Hippocampal formation (tissue), 2 donors: Measurements from ENCODE around the gene MAPK13.
A peak's percentile ranks its signal among the peaks of the same experiment; 100 is the strongest.
"Not testable (repeated sequence)": the region's sequence is repeated elsewhere in the genome, so short reads cannot be mapped to it uniquely, and the experiment has no call there.

Experiments
- DNase-seq, 2 donors: peaks; one replicate each; lab custom pipeline; 2025; lab: John Stamatoyannopoulos, UW

The MAPK13 gene

DNA sequence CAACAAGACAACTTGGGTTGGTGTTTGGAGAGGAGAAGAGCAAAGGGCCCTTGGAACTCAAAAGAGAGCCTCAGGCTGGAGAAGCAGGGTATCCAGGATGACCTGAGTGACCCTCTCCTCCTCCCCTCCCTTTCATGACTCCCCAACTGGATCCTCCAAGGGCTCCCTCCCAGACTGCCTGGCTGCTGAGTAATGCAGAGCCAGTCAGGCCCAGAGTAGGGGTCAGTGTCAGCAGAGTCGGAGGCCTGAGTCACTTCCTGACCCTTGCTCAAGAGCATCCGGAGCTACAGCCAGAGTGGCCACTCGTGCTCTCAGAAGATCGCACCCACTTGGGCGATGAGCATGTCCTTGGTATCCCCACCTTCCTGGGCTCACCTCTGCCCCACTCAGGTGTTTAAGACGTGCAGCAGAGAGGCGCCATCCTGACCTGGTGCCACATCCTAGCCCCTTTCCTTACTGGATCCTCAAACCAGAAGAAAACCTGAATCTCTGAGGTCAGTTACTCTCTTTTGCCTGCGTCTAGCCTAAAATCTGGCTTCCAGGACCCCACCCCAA, 2.8 kb upstream of the MAPK13 start:
- no peak for DNase-seq

DNA sequence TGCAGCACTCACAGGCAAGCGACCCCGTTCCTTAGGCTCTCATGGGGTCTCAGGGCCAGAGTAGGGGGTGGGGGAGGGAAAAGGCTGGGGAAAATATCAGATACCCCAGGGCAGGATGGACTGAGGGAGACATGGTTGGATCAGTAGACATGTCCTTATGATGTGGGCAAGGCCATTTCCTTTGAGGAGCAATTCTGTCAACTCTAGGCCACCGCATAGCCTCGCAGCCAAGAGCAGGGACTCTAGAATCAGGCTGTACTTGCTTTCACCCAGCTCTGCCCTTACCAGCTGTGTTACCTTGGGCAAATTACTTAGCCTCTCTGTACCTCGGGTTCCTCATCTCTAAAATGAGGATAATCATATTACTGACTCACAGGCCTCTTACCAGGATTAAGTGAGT, 2.2 kb upstream of the MAPK13 start:
- no peak for DNase-seq

DNA sequence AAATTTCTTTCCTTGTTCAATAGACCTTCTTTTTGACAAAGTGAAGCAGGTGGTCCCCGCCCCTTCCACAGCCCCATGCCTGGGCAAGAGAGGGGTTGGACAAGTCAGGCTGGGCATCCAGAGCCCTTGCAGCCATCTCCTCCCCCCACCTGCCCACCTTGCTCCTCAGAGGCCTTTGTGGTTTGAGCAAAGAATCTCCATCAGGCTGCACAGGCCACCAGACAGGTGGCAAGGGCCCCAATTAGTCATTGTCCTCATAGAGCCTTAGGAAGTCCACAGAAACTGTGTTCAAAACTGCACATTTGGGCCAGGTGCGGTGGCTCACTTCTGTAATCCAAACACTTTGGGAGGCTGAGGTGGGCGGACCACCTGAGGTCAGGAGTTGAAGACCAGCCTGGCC, 1.5 kb upstream of the MAPK13 start:
- DNase-seq, result no peak

DNA sequence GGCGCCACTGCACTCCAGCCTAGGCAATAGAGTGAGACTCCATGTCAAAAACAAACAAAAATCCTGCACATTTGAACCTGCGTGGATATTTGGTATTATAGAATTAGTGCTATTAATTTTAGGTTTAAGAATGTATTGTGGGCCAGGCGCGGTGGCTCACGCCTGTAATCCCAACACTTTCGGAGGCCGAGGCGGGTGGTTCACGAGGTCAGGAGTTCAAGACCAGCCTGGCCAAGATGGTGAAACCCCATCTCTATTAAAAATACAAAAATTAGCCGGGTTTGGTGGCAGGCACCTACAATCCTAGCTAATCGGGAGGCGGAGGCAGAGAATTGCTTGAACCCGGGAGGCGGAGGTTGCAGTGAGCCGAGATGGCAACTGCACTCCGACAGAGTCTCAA, 979 bp upstream of the MAPK13 start:
- not testable (repeated sequence) for DNase-seq

DNA sequence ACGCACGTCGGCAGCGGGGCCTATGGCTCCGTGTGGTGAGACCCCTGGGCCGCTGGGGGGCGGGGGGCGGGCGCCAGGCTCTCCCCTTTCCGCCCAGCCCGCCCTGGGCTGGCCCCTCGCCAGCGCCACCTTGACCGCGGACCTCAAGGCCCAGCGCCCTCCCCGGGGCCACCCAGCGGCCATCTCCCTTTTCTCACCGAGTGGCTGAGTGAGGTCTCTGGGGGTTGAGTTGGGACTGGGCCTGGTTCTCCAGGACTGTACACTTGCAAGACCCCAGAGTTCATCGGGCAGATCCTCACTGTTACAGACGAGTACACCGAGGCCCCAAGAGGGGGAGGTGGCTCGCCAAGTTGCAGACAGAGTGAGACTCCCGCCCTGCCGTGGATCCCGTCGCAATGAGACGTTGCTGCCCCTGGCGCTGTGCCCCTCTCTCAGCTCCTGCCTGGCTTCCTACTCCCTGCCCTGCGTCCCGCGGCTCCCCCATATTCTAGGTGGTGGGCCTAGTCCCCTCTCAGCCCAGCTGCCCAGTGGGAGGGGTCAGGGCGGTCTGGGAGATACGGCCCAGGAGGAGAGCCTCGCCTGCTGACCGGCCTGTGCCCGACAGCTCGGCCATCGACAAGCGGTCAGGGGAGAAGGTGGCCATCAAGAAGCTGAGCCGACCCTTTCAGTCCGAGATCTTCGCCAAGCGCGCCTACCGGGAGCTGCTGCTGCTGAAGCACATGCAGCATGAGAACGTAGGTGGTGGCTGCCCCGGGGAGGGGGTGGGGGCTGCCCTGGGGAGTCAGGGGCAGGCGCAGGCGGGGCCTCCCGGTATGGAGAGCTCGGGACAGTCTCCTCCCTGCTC, 576 bp downstream of the MAPK13 start:
- DNase-seq, result no peak

DNA sequence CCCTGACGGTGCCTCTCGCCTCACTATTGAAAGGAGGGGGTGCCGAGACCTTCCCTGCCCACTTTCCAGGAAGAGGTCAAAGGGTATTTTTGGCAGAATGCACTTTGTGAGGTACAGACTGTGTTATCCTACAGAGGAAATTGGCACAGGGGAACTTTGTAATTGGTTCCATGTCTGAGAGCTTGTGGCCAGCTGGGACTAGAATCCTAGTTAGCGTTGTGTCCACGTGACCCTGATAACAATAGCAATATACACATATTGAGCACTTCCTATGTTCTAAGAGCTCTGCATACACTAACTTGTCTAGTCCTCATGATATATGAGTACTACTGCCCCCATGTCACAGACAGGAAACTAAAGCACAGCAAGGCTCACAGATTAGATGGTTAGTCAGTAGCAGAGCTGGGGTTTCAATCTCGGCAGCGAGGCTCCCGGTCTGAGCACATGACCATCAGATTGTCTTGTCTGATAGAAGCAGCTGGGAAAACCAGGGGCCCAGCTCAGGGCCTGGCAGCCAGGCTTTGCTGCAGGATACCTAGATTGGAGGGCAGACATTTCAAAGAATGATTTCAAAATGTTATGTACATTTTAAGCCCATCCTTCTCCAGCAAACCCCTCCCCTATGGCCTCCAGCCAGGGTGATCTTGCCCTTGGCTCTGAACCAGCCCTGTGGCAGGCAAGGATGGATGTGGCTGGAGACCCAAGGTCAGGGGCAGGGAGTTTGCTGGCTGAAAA, 1.4 kb downstream of the MAPK13 start:
- DNase-seq, result no peak

DNA sequence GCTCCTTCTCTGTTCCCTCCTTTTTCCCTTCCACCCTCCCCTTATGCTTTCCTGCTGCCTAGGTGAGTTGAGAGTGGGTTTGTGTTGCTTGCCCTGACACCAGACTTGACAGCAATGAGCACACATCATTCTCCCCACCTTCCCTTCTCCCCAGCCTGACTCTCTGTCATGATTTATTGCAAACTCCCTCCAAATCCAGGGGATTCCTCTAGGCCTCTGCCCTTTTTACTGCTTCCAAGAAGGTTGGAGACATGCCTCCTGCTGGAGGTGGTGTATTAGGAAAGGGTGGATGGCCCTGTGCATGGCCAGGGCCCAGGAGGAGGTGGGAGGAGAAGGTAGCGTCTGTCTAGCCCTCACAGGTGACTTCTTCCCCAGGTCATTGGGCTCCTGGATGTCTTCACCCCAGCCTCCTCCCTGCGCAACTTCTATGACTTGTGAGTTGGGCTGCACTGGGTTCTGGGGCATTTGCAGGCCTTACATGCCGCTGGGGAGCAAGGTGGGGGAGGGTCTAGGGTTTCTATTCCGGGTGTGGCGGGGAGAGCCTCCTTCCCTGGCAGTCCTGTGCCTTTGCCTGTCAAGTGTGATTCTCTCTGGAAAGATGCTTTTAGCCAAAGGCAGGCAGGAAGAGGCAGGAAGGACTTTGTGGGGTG, 2.1 kb downstream of the MAPK13 start:
- DNase-seq, result no peak

DNA sequence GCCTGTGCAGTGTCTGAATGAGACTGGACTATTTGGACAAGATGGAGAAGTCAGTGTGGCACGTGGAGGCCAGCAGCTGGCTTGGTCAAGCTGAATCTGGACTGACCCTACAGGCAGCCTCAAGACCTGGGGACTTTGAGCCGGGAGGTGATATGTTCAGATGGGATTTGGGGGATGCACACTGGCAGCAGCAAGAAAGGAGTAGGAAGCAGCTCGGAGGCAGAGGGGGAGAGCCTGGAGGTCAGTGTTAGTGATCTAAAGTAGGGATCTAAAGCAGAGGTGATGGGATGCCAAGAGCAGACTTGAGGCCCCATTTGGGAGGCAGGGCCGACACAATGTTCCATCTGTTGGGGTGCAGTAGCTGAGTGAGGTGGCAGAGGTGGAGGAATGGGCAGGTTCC, 2.8 kb downstream of the MAPK13 start:
- DNase-seq, result no peak

DNA sequence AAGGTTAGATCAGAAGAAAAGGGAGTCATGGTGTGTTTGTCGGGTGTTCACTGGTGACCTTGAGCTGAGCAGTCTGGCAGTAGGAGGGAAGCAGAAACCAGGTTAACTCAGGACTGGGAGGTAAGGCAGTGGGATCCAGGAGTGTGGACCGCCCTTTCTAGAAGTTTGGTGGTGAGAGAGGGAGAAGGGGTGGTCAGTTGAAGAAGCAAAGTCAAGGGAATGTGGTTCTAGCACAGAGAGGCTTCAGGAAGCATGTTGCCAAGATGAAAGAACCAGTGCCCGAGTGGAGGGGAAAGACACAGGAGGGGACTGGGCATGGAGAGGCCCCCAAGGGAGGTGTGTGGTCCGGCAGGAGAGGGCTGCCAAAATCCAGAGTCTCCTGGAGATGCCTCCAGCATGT, 3.6 kb downstream of the MAPK13 start:
- no peak for DNase-seq

DNA sequence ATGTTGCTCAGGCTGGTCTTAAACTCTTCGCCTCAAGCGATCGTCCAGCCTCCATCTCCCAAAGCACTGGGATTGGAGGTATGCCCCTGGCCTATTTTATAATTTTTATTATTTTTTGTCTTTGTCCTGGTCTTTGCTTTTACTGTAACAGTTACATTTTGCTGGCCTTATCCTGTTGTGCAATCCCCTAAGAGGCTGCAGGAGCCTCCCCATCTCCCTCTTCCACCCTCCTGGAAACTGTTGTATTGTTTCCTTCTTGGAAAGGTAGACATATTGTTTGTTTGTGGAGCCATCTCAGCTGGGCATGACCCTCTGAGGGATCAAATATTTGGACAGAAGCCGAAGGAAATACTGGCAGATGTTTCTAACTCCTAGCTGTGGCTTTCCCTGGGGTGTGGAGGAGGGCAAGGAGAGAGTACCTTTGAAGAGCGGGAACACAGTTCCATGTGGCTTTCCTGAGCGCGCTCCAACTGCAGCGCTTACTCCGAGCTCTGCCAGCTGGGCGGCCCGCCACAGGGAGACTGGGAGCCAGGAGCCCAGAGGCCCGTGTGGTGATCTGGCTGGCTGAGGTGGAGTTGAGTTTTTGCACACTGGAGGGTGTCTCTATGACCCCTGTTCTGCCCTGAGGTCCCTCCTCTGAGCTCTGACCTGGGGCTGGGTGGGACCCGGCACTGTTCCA, 4.9 kb downstream of the MAPK13 start:
- DNase-seq, result no peak

DNA sequence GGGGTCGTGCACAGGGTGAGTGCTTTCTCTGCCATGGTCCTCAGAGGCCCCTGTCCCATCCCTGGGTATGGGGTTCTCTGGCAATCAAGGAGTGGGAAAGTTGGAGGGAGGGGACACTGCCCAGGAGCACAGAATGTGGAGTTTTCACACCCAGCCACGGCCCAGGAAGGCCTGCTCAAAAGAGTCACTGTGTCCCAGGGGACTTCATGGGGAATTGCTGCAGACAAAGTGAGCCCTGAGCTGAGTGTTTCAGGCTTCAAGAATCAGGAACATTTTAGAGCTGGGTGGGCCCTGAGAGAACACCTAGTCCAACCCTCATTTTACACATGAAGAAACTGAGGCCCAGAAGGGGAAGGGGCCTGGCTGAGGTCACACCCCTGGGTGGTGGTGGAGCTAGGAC, 5.7 kb downstream of the MAPK13 start:
- no peak for DNase-seq

DNA sequence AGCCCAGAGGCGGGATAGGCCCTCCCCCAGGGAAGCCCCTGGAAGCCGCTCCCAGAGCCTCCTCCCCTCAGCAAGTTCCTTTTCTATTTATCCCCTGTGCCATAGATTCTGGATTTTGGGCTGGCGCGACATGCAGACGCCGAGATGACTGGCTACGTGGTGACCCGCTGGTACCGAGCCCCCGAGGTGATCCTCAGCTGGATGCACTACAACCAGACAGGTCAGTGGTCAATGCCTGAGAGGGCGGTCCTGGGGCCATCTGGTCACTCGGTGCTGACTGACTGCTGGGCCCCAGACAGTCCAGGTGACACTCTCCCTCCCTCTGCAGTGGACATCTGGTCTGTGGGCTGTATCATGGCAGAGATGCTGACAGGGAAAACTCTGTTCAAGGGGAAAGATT, 6.2 kb downstream of the MAPK13 start:
- DNase-seq, result no peak

DNA sequence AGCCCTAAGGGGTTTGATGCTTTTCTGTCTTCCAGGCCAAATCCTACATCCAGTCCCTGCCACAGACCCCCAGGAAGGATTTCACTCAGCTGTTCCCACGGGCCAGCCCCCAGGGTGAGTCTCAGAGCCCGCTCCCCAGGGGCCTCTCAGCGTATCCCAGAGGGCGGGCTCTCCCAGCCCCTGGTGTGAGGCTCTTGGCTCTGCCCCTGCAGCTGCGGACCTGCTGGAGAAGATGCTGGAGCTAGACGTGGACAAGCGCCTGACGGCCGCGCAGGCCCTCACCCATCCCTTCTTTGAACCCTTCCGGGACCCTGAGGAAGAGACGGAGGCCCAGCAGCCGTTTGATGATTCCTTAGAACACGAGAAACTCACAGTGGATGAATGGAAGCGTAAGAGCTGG, 8.4 kb downstream of the MAPK13 start:
- no peak for DNase-seq

DNA sequence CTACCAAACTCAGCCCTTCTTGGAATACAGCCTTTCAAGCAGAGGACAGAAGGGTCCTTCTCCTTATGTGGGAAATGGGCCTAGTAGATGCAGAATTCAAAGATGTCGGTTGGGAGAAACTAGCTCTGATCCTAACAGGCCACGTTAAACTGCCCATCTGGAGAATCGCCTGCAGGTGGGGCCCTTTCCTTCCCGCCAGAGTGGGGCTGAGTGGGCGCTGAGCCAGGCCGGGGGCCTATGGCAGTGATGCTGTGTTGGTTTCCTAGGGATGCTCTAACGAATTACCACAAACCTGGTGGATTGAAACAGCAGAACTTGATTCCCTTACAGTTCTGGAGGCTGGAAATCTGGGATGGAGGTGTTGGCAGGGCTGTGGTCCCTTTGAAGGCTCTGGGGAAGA, 9.1 kb downstream of the MAPK13 start:
- no peak for DNase-seq

DNA sequence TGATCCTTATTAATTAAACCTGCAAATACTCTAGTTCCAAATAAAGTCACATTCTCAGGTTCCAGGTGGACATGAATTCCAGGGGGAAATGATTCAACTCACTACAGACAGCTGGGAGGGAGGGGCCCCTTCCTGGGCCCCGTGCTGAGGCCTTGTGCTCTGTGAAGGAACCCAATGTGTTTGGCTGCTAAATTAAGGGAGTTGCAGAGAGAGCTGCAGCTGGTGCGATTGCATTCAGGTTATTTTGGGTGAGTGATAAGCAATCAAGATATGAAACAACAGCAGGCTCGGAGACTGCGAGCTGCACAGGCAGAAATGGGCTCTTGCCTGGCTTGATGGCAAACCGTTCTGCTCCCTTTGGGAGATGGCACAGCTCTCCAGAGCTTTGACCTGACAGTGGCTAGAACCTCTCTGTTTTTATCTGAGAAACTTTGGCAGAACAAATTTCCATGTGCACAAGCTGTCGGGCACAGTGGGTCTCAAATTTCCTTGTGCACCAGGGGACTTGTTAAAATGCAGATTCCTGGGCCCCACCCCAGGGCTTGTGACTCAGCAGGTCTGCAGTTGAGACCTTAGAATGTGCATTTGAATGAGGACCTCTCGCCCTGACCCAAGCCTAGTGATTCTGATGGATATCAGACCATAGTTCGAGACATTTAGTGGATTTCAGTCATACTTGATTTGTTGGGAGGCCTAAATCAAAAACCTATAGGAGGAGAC, 9.8 kb downstream of the MAPK13 start:
- peak in 1 of 2 donors; percentile 47 for DNase-seq

DNA sequence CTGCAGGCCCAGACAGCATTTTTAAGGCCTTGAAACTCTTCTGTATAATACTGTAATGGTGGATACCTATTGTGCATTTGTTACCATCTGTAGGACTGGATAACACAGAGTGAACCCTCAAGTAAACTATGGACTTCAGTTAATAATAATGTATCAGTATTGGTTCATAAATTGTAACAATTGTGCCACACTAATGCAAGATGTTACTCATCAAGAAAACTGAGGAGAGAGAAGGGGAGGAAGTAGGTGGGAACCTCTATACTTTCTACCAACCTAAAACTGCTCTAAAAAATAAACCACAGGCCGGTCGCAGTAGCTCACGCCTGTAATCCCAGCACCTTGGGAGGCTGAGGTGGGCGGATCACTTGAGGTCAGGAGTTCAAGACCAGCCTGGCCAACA, 10.8 kb downstream of the MAPK13 start:
- DNase-seq, result no peak

DNA sequence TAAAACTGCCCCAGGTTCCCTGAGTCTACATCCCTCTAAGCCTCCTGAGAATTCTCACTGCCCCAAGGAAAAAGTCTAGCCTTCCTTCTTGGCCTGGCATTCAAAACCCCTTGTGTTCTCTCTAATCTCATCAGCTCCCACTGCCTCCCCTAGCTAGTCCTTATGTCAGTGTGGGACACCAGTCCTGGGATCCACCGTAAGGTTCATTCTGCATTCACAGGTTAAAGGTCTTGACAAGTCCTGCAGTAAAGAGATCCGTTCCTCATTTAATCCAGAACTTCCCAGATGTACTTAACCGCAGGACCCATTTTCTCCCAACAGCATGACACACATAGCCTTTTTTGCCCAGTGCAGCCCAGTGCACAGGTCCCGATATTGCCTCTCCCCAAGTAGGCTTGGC, 11.6 kb downstream of the MAPK13 start:
- DNase-seq, result no peak

DNA sequence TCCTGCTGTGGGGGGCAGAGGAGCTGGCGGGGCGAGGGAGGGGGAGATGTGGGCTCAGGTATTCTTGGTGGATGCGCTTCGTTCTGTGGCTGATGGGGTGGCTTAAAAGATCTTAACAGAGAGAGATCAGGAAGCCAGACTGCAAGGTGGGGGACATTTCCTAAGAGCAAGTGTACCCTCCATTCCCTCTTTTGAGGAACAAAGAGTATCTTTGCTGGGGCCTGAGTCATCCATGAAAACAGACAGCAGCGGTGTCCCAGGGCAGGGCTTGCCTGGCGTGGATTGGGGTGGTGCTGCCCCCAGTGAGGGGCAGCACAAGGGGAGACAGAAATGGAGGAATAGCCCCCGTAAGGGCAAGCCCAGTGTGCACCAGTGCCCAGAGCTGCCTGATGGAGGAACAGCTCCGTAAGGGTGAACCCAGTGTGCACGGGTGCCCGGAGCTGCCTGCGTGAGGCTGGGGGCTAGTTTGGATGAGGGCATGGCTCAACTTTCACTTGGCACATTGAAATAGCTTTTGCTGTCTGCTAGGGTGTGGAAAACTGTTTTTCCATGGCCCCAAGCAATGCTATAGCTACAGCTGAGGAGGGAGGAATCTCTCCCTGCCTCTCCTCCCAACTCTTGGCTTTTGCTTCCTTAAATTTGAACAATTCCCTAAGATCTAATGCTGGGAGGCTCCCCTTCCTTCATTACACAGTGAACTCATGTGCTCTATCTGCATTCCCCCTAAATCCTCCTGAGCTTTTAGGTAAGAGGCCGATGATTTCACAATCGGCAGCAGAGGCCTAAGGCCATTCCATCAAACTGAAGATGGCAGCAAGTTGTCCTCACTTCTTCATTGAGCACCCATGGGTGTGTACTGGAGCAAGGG, 12.9 kb downstream of the MAPK13 start:
- DNase-seq, result no peak

DNA sequence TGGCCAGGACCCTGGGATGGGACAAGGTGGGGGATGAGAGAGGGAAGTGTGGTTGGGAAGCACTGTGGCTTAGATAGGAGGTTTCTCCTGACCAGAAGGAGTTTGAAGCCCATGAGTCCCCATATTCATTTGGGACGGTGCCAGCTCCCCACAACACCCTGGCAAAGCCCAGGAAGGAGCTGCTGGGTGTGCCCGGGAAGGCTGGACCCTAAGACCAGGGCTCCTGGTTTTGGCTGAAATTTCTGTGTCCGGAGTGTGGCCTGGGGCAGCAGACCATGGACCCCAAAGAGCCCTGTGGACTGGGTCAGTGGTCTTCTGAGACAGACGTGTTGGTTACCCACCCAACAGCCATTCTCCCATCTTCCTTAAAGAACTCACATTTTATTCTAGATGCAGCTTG, 15.2 kb downstream of the MAPK13 start:
- DNase-seq, result no peak

DNA sequence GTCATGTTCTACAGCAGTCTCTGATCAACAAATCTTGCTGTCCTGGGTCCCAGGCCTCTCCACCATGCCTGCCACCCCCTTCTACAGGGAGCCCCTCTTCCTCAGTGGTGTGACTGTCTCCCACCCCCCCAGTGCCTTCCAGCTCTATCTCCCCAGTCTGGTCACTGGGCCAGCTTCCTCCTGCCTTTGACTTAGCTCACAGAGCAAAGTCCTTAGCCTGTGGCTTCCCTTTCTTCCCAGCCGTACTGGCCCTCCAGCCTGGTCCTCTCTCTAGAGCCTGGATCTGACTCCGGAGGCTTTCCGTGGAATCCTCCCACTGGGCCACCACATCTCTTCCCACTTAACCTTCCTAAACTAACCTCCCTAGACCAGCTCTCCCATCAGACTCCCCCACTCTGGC, 17.0 kb downstream of the MAPK13 start:
- no peak for DNase-seq
